ENCODE results near the gene RAET1G.
"Not testable (repeated sequence)": the region's sequence is repeated elsewhere in the genome, so short reads cannot be mapped to it uniquely, and the experiment has no call there.

Gene RAET1G

GRCh38 chr6:149953390-149953789, 30.5 kb upstream of the RAET1G start:
- not testable (repeated sequence) for DNase-seq

GRCh38 chr6:149951626-149952025, 28.7 kb upstream of the RAET1G start:
- no peak for DNase-seq

GRCh38 chr6:149951096-149951495, 28.2 kb upstream of the RAET1G start:
- no peak for DNase-seq

- no peak for DNase-seq
Measured at GRCh38 chr6:149950423-149950822, 27.5 kb upstream of the RAET1G start.

DNA sequence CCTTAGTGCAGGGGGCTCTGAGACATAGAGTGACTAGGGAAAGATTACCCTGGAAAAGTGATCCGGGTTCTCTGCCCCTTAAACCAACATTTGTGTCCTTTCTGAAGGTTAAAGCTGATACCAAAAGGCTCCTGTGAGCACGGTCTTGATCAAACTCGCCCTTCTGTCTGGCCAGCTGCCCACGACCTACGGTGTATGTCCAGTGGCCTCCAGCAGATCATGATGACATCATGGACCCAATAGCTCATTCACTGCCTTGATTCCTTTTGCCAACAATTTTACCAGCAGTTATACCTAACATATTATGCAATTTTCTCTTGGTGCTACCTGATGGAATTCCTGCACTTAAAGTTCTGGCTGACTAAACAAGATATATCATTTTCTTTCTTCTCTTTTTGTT, 25.7 kb upstream of the RAET1G start:
- DNase-seq = no peak

DNA sequence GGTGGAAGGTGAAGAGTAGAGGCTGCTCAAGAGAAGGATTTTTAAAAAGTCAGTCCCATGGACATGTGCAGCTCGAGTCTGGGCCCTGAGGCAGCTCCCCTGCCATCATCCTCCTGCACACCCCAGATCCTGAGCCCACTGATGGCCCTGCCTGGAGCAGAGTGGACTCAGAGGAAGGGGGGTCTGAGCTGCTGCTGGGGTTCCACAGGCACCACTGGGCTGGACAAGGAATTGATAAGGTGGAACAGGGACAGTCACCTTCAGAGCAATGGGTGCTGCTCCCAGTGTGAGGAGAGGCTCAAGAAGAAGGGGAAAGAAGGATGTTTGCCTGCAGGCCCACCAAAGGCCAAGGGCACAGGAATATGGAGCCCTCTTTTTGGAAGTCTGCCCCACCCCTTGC, 25.1 kb upstream of the RAET1G start:
- DNase-seq = no peak

DNA sequence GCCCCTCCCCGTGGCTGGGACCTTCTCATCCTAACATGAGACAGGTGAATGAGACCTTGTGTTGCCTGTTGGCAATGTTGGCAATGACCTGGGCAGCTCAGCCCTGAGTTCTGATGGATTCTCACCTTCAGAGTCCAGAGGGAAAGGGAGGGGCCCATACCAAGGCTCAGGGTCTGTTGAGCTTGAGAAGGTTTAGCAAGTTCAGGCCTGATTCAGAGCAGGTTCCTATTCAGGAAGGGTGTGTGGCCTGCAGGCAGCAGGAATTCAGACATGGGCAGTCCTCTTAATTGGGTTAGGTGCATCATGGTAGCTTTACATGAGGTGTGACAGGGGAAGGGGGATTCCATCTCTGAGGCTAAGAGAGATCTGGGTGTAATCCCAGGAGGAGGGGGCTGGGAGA, 24.6 kb upstream of the RAET1G start:
- DNase-seq = not testable (repeated sequence)

DNA sequence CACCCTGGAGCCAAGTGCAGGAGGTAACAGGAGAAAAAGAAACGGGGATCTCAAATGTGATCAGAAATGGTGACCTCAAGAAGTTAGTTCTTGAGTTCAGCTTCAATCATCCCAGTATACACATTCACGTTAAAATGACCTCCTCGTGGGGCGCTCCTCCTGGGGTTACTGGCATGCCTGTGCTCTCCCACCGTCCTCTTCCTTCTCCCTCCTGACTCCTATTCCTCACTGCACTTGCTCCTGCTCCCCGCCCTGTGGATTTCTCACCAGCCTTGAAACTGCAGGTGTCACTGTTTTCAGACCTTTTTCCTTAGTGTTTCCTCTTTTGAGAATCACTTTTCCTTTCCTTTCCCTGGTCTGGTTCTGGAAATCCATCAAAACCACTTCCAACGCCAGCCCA, 23.7 kb upstream of the RAET1G start:
- DNase-seq = not testable (repeated sequence)

DNA sequence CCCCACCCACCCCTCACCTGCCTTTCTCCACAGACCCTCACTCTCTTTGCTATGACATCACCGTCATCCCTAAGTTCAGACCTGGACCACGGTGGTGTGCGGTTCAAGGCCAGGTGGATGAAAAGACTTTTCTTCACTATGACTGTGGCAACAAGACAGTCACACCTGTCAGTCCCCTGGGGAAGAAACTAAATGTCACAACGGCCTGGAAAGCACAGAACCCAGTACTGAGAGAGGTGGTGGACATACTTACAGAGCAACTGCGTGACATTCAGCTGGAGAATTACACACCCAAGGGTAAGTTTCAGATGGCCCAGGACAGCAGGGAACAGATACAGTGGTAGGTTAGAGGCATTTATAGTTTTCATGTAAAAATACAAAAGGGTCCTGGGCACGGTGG, 22.4 kb upstream of the RAET1G start:
- DNase-seq = not testable (repeated sequence)

- DNase-seq = not testable (repeated sequence)
Measured at GRCh38 chr6:149943321-149943720, 20.4 kb upstream of the RAET1G start.

DNA sequence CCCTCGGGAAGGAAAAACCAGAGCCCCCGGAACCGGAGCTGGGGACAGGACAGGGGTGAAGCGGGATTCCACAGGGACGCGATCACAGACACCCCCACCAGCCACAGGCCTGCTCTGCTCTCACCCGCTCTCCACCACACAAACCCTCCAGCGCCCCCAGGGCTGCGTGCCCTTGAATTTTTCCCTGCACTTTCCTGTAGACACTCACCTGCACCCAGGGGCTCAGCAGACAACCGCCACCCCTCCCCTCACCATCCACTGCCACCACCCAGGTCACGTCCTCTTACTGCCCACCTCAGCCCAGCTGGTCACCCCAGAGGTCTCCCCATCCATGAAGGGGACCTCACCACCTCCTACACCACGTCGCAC, 19.5 kb upstream of the RAET1G start:
- no peak for DNase-seq

GRCh38 chr6:149941583-149942460, 18.9 kb upstream of the RAET1G start, which contains the start of gene ULBP2:
Gene ULBP2 (plus strand): TSS chr6:149942014. CDS start chr6:149942073, 59 bp downstream.
- DNase-seq = peak; percentile 83 to 87

DNA sequence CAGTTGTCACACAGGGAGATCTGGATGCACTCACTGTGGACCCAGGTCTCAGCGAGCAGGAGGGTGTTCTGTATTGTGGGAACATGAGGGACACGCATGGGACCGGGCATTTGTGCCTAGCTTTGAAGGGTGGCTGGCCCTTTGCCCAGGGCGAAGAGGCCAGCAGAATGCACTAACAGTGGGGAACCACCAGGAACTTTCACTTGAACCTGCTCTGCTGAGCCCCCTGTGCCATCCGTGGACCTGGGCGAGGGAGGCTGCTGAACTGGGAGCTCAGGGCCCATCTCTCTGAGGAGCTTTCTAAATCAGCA, 17.7 kb upstream of the RAET1G start:
- DNase-seq = no peak

DNA sequence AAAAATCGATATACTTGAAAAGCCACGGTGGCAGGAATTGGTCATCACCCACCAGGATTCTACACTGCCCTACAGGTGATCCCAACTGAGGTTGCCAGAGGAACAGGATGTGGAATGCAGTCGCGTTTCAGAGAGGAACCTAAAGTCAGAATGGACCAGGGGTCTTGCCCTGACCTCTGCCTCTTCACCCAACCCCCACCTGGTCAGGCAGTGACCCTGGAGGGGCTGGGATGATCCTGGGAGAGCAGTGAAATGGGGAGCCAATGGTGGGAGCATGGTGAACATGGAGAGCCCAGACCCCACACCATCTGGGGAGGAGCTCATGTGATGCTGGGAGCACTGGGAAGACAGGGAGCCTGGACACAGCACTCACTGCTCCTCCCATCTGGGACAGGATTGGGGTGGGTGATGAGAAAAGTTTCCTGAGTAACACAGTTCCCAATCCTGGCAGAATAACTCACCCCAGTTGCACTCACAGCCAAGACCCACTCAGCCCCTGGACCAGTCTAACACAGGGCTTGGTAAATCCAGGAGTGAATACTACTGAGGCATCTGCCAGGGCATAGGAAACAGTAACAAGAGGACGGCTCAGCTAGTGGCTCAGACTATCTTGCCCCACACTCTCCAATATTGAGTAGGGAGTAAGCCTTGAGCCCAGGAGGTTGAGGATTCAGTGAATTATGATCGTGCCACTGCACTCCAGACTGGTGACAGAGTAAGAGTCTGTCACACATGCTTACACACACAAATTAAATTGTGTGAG, 17.2 kb upstream of the RAET1G start:
- DNase-seq = no peak

DNA sequence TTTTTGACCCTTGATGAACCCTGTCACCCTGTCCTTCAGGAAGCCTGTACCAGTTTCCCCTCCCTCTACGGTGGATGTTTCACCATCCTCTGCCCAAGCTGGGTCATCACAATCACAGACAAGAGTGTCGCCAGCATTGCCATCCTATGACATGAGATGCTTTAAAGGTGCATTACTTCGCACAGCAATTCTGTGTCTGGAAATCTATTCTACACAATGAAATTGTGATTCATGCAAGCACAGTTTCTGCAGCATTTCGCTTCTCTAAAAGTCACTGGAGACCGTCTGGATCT, 16.4 kb upstream of the RAET1G start:
- DNase-seq = no peak

DNA sequence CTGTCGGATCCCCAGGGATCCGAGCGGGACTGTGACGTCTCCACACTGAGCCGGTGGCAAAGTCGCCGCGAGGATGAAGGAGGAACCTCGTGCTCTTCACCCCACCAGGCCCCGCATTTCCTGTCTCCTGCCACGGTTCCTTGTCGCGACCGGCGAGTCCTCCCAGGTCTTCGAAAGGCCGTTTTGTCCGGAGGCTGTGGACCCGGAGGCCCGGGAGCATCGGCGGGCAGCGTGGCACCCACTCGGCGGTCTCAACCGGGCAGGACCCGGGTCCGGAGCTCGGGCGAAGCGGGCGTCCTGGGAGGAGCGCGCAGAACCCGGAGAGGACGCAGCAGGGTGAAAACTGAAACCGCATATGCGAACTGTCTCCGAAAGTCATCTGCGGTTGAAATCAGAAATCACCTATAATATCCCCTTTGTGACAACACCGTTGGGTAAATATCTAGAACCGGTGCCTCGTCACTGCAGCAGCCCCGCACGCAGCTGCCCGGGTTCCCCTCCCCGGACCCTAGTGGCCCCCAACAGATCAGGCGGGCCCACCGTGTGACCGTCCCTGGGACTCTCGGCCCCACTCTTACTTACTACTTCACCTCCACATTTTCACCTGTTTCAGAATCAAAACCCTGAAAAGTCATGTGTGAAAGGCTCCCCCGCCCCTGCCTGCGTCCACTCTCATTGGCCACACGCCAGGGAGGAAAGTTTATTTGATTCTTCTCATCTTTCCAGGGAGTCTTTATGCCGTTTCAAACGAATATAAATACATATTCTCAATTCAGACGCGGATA, 15.8 kb upstream of the RAET1G start:
- peak; percentile 32 to 47 for DNase-seq

- not testable (repeated sequence) for DNase-seq
Measured at GRCh38 chr6:149938013-149938570, 15.2 kb upstream of the RAET1G start.

- DNase-seq = no peak
Measured at GRCh38 chr6:149936743-149937142, 13.8 kb upstream of the RAET1G start.

DNA sequence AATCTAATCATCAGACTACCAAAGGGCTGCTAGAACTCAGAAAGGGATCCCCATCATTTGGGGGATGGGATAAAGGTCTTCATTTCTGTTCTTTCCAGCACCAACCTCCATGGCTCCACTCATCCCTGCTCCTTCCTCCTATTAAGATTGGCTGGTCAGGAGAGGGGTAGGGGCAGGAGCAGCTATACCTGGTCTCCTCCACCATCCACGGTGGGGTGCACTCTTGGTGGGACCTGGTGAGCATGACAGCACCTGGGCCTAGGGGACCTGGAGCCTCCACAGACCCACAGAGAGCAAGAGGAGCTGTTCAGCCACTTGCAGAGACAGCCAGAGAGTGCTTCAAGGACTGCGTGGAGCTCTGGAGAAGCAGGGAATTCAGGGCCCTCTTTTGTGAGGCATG, 12.7 kb upstream of the RAET1G start:
- DNase-seq = no peak

DNA sequence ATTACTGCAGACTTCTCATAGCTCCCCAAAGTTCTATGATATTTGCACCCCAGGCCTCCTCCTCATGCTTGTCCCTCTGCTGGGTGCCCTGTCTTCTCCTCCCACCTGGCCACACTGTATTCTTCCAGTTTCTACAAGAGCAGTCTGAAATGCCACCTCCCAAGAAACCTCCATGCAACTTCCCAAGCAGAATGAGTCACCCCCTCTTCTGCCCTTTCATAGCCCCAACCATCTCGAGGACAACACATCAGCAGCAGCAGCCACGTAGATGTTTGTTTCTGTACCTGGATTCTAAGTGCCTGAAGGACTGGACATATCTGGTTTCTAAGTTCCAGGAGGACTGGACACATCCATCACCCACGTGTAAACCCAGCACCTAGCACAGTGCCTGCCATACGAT, 12.3 kb upstream of the RAET1G start:
- DNase-seq = no peak

- DNase-seq = peak; percentile 68 to 78
Measured at GRCh38 chr6:149934249-149935156, 11.6 kb upstream of the RAET1G start.

DNA sequence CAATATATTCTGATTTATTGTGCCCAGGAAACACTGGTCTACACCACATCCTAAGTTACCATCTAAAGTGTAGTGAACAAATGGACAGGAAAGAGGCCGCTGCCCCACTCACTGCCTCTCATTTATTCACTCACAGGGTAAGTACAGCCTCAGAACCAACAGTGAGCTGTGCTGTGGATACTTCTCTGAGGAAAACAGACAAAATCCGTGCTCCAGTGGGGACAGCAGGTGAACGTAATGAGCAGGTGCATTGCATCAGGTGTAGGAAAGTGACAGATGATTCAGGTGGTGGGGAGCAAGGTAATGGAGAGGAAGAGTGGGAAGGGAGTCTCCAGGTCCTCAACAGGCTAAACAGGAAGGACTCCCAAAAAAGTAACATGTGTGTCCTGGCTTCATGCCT, 10.5 kb upstream of the RAET1G start:
- no peak for DNase-seq

Data from activated CD4-positive, alpha-beta T cell treated with anti-CD3 and anti-CD28 coated beads, Interleukin-2, amount 50 U/mL, for 48 hours (primary cell).